Stimulated activated CD8-positive, alpha-beta memory T cell treated with anti-CD3 and anti-CD28 coated beads, Interleukin-4, amount 100 ng/mL, for 48 hours (primary cell): Measurements from ENCODE around the gene MSANTD3.
A peak's percentile ranks its signal among the peaks of the same experiment; 100 is the strongest.

Source experiments
- DNase-seq: peaks from one replicate; pipeline ENCODE4 v3.0.0-alpha.2; 2020

The MSANTD3 gene

DNA sequence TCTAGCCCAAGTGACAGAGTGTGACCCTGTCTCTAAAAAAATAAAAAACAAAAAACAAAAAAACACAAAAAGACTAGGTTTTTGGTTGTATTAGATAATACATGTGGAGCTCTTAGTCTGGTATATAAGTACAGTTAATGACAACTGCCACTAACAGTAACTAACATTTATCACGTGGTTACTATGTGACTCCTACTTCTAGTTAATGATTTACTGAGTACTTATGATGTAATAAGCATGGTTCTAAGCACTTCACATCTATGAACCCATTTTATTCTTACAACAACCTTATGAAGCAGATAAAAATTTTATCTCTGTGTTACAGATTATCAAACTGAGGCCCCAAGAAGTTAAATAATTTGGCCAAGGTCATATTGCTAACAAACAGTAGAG lies 39.9 kb downstream of the MSANTD3 start:
- DNase-seq: no peak

GRCh38 chr9:100468041-100468440 lies 41.1 kb downstream of the MSANTD3 start:
- DNase-seq: no peak

- DNase-seq: no peak
Observed at GRCh38 chr9:100472268-100472667, 45.3 kb downstream of the MSANTD3 start.

GRCh38 chr9:100472788-100473275 lies 45.9 kb downstream of the MSANTD3 start, which contains the start of gene TMEFF1:
Gene TMEFF1, plus strand, starts transcription at chr9:100473149. Its CDS starts 396 bp downstream, at chr9:100473545.
- peak; percentile 65 for DNase-seq

DNA sequence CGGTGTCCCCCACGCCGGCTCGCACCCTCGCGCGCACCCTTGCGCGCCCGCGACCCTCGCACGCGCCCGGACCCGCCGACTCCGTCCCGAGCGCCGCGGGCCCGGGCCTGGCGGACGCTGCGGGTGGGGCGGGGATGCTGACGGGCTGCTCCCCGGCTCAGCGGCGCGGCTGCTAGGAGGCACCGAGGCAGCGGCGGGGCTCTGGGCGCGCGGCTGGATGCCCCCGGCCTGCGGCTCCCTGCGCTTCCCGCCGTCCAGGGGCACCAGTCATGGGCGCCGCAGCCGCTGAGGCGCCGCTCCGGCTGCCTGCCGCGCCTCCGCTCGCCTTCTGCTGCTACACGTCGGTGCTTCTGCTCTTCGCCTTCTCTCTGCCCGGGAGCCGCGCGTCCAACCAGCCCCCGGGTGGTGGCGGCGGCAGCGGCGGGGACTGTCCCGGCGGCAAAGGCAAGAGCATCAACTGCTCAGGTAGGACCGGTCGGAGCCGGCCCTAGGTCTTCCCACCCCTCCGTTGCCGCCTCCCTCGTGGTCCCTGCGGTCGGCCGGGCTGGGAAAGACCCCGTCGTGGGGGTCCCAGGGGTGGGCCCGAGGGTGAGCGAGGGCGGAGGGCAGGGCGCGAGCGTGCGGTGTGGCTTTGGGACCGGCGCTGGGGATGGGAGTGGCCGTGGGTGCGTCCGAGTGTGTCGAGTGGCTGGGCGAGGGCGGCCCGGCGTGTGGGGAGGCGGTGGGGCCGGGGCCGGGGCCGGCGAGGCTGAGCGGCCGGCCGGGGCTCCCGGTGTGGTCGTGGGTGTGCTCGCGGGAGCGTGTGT lies 46.5 kb downstream of the MSANTD3 start:
- DNase-seq: peak; percentile 52

- peak; percentile 25 for DNase-seq
Observed at GRCh38 chr9:100474082-100474923, 47.4 kb downstream of the MSANTD3 start.

GRCh38 chr9:100474924-100475276 lies 48.0 kb downstream of the MSANTD3 start:
- DNase-seq: no peak

- no peak for DNase-seq
Observed at GRCh38 chr9:100477241-100477640, 50.3 kb downstream of the MSANTD3 start.

- no peak for DNase-seq
Observed at GRCh38 chr9:100478192-100478591, 51.2 kb downstream of the MSANTD3 start.

DNA sequence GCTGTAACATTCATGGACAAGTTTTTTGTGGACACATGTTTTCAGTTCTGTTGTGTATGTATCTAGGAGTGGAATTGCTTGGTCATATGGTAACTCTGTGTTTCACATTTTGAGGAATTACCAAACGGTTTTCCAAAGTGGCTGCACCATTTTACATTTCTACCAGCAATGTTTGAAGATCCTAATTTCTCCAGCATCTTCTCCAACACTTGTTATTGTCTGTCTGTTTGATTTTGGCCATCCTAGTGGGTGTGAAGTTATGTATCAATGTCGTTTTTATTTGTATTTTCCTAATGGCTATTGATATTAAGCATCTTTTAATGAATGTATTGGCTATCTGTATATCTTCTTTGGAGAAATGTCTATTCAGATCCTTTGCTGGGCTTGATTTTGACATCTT lies 52.9 kb downstream of the MSANTD3 start:
- no peak for DNase-seq

DNA sequence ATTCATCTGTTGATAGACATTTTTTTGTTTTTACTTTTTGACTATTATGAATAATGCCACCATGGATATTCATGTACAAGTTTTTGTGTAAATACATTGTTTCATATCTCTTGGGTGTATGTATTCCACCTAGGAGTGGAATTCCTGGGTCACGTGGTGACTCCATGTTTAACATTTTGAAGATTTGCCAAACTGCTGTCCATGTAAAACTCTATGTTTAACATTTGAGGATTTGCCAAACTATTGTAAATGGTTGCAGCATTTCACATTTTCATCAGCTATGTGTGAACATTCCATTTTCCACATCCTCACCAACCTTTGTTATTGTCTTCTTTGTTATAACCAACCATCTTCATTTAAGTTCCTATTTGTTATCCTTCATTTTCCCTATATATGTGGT lies 58.3 kb downstream of the MSANTD3 start:
- DNase-seq: no peak

GRCh38 chr9:100486479-100487176 lies 59.7 kb downstream of the MSANTD3 start:
- no peak for DNase-seq

DNA sequence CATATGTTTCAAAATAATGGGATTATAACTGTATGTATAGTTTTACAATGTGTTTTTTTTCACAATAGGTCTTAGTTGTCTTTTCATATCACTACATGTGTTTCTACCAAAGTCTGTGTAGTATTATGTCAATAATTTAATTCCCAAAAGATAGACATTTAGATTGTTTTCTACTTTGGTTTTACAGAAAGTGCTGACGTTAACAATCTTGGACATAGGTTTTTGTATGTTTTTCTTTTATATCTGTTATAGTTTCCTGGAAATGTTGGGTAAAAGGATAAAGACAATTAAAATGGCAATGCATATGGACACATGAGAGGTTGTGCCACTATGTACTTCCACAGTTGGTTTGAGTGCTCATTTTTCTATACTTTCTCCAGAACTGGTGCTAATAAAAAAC lies 61.2 kb downstream of the MSANTD3 start:
- no peak for DNase-seq

DNA sequence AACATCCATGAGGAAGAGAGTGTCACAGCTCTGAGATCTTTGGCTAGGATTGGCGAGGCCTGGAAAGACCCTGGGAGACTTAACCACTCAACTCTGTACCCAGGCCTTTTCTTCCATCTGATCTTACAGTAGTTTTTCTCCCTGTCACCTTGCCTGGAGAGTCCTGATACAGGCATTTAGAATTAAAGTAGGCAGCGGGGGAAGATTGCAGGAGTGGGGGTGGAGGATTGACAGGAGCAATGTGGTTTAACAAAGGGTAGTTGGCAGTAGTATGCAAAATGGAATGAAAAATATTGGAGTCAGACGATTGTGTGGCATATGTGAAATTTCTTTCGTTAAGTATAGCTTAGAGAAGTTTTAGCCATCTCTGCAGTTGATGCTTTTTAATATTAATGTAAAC lies 62.9 kb downstream of the MSANTD3 start:
- no peak for DNase-seq

DNA sequence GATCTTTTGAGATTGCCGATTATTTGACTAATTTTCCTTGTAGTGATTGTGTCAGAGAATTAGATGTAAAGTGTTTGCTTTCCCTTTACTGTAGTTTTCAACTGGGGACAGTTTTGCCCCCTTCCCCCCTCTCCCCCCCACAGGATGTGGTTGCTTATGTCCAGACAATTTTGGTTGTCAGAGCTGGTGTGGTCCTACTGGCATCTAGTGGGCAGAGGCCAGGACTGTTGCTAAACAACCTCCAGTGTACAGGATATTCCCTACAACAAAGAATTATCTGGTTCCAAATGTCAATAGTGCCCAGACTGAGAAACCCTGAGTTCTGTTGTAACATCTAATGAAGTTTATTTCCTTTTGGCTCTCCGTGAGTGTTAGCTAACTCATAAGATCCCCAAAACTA lies 66.0 kb downstream of the MSANTD3 start:
- no peak for DNase-seq

- DNase-seq: no peak
Observed at GRCh38 chr9:100498592-100498991, 71.6 kb downstream of the MSANTD3 start.

DNA sequence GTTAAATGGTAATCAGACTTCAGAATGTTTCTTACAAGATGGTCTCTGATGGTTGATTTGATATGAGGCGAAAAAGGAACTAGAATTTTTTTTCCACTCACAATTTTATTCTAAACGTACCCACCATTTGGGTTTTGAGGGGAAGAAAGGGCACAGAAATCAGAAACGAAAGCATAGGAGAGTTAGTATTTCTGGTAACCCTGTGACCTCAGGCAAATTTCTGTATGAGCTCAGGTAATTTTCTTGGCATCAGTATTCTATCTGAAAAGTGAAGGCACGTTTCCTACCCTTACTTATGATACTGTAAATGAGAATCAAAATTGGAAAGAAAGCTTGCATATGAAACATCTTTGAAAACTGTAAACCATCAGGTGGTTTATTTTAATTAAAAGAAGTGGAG lies 72.5 kb downstream of the MSANTD3 start:
- no peak for DNase-seq

- DNase-seq: no peak
Observed at GRCh38 chr9:100499866-100500265, 72.9 kb downstream of the MSANTD3 start.
